Esophagus (tissue), 2 donors: ENCODE measurements around the gene ADM. TPM values are rescaled to one million over a fixed set of nuclear protein-coding genes. Genes with fewer than 3 reads are reported as not detected.

Experiments used
- H3K27ac ChIP-seq, 2 donors: one replicate each; pipeline ENCODE4 v1.5.1; 2013; ENCODE audit warnings: low read depth in 2 of 2, mild to moderate bottlenecking in 2 of 2, inconsistent platforms in 1 of 2, low read length in 1 of 2, moderate library complexity in 1 of 2
- H3K27me3 ChIP-seq, 2 donors: one replicate each; pipeline ENCODE4 v1.6.1; 2013; ENCODE audit warnings: low read length in 2 of 2, control low read depth in 1 of 2, mild to moderate bottlenecking in 1 of 2; ENCODE audit not compliant: insufficient read depth in 2 of 2, control insufficient read depth in 1 of 2
- H3K36me3 ChIP-seq, 2 donors: one replicate each; pipeline ENCODE4 v1.6.1; 2013; ENCODE audit warnings: low read length in 1 of 2; ENCODE audit not compliant: control insufficient read depth in 2 of 2, insufficient read depth in 2 of 2
- H3K4me1 ChIP-seq, 2 donors: one replicate each; pipeline ENCODE4 v1.6.1; 2013; ENCODE audit warnings: low read length in 1 of 2; ENCODE audit not compliant: control insufficient read depth in 2 of 2, insufficient read depth in 2 of 2
- H3K4me3 ChIP-seq, 2 donors: one replicate each; pipeline ENCODE4 v1.5.1; 2013; ENCODE audit warnings: low read length in 2 of 2, mild to moderate bottlenecking in 2 of 2, low read depth in 1 of 2, moderate library complexity in 1 of 2
- H3K9me3 ChIP-seq, 2 donors: one replicate each; pipeline ENCODE4 v1.6.1; 2013; ENCODE audit warnings: mild to moderate bottlenecking in 2 of 2, low read depth in 1 of 2, low read length in 1 of 2, moderate library complexity in 1 of 2; ENCODE audit not compliant: control insufficient read depth in 2 of 2, insufficient read depth in 1 of 2
- WGBS, 2 donors: extraction: QIAGEN DNeasy Blood & Tissue Kit; methylation state at CpG; one replicate each; pipeline ENCODE4 v1.1.7; 2013; 5-methylcytosine and 5-hydroxymethylcytosine counted together
- polyA plus RNA-seq, 2 donors: library from polyadenylated mRNA; stranded (reverse); fragments of 200-250 nt; gene quantifications; one replicate each; pipeline ENCODE4 v1.2.3, GENCODE V29; 2013
- donor health status: healthy with polysubstance abuse.
- donor health status: Bipolar disorder and iron deficiency.

Gene ADM
- polyA plus RNA-seq, 2 donors: 33.9 to 52.1 TPM

- no peaks in the 10 kb centered on the region for H3K27me3 ChIP-seq
- no peak overlapping the region for H3K4me3 ChIP-seq
- no peak overlapping the region for H3K27ac ChIP-seq
- no peaks in the 10 kb centered on the region for H3K4me1 ChIP-seq
- H3K9me3 ChIP-seq: no peaks in the 10 kb centered on the region
- H3K36me3 ChIP-seq: no peaks in the 10 kb centered on the region
- 96 to 97% methylated on average over 7 to 11 of the region's 11 CpGs for WGBS, 2 donors
Measured at GRCh38 chr11:10272132-10272531, 32.7 kb upstream of the ADM start.

GRCh38 chr11:10273738-10274137 lies 31.1 kb upstream of the ADM start:
- H3K4me3 ChIP-seq: no peak overlapping the region
- H3K4me1 ChIP-seq: no peaks in the 10 kb centered on the region
- H3K9me3 ChIP-seq: no peaks in the 10 kb centered on the region
- H3K36me3 ChIP-seq: no peaks in the 10 kb centered on the region
- no peak overlapping the region for H3K27ac ChIP-seq
- H3K27me3 ChIP-seq: no peaks in the 10 kb centered on the region

- Histone ChIP-seq H3K4me1 (no peaks in the 10 kb centered on the region), H3K4me3 (no peak overlapping the region), H3K27ac (no peak overlapping the region), H3K9me3 (no peaks in the 10 kb centered on the region), H3K36me3 (no peaks in the 10 kb centered on the region), H3K27me3 (no peaks in the 10 kb centered on the region)
- 69 to 72% methylated on average over 1 of the region's 1 CpG for WGBS, 2 donors
Measured at GRCh38 chr11:10274726-10275125, 30.1 kb upstream of the ADM start.

GRCh38 chr11:10275714-10276113 lies 29.2 kb upstream of the ADM start:
- no peaks in the 10 kb centered on the region for H3K27me3 ChIP-seq
- no peaks in the 10 kb centered on the region for H3K9me3 ChIP-seq

GRCh38 chr11:10282117-10282516 lies 22.8 kb upstream of the ADM start:
- Histone ChIP-seq H3K27me3 (no peaks in the 10 kb centered on the region), H3K36me3 (no peaks in the 10 kb centered on the region), H3K9me3 (no peaks in the 10 kb centered on the region), H3K4me3 (no peak overlapping the region), H3K4me1 (peaks cover 0 to 2% of the 10 kb centered on the region in 2 donors), H3K27ac (no peak overlapping the region)

More at GRCh38 chr11:10275714-10276113, 29.2 kb upstream of the ADM start:
- H3K36me3 ChIP-seq: no peaks in the 10 kb centered on the region
- H3K4me3 ChIP-seq: no peak overlapping the region
- no peaks in the 10 kb centered on the region for H3K4me1 ChIP-seq
- no peak overlapping the region for H3K27ac ChIP-seq

- Histone ChIP-seq H3K4me1 (peaks cover under 1 to 3% of the 10 kb centered on the region in 2 donors), H3K4me3 (no peak overlapping the region), H3K9me3 (no peaks in the 10 kb centered on the region), H3K27me3 (no peaks in the 10 kb centered on the region), H3K36me3 (peaks cover 0 to 2% of the 10 kb centered on the region in 2 donors), H3K27ac (no peak overlapping the region)
- 83% methylated on average over 1 of the region's 1 CpG for WGBS, 2 donors
Measured at GRCh38 chr11:10283991-10284390, 20.9 kb upstream of the ADM start.

DNA sequence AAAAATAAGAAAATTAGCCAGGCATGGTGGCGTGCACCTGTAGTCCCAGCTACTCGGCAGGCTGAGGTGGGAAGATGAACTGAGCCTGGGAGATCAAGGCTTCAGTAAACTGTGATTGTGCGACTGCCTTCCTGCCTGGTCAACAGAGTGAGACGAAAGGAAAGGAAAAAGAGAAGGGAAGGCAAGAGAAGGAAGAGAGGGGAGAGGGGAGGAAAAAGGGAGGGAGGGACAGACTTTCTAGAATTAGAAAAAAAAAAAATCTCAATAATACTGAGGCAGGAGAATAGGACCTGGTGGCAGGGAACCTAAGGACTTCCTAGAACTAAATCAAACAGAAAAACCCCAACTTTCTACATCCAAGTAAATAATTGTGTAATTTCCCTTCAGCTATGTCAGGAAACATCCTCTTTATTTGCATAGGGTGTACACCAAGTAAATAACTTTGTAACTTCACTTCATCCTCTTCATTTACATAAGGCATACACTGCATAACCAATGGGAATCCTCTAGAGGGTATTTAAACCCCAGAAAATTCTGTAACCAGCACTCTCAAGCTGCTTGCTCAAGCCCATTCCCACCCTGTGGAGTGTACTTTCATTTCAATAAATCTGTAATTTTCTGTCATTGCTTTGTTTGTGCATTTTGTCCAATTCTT lies 19.6 kb upstream of the ADM start:
- Histone ChIP-seq H3K4me1 (peaks cover 9% of the 10 kb centered on the region in 2 donors), H3K9me3 (no peaks in the 10 kb centered on the region), H3K36me3 (peaks cover 0 to 4% of the 10 kb centered on the region in 2 donors), H3K27me3 (no peaks in the 10 kb centered on the region), H3K27ac (no peak overlapping the region), H3K4me3 (no peak overlapping the region)
- WGBS, 2 donors: 89 to 98% methylated on average over 4 of the region's 4 CpGs

GRCh38 chr11:10287140-10287539 lies 17.7 kb upstream of the ADM start:
- Histone ChIP-seq H3K4me3 (no peak overlapping the region), H3K27me3 (no peaks in the 10 kb centered on the region), H3K36me3 (peaks cover 0 to 4% of the 10 kb centered on the region in 2 donors), H3K27ac (no peak overlapping the region), H3K9me3 (no peaks in the 10 kb centered on the region), H3K4me1 (peaks cover 9% of the 10 kb centered on the region in 2 donors)
- WGBS, 2 donors: 79 to 80% methylated on average over 3 of the region's 3 CpGs

DNA sequence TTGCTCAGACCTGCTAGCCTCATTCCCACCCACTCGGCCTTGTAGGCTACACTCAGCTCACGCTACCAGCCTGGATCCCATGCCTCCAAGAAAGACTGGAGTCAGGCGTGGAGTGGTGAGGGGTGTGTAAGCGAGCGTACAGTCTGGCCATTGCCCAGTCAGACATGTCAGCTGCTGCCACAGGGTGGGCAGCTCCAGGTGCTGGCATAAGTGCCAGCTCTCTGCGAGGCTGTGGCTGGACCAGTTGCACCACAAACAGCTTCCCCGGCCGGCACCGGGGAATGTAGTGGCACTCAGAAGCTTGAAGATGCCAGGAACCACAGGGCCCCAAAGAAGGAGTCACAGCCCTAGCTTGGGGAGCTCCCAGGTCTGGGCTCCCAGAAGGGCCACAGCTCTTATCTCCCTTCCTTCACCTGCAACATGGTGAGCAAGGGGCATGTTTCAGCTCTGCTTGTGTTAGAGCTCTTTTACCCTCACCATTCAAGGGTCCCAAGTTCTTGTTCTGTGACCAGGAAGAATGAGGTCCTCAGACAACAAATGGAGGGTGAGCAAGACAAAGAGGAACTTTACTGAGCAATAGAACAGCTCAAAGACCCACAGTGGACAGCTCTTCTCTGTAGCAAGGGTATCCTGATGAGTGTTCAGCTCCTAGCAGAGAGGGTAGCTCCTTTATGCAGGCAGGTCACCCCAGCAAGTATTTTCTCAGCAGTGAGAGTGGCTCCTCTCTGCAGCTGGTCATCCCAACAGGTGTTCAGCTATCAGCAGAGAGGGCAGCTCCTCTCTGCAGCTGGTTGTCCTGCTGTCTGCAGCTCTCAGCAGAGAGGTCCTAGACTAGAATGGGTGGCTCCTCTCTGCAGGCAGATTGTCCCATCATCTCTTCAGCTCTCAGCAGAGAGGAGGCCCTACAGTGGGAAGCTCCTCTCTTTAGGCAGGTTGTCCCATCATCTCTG lies 16.8 kb upstream of the ADM start:
- H3K27ac ChIP-seq: no peak overlapping the region
- H3K27me3 ChIP-seq: no peaks in the 10 kb centered on the region
- H3K36me3 ChIP-seq: peaks cover 0 to 4% of the 10 kb centered on the region in 2 donors
- H3K4me1 ChIP-seq: peaks cover 9% of the 10 kb centered on the region in 2 donors
- no peaks in the 10 kb centered on the region for H3K9me3 ChIP-seq
- 81 to 87% methylated on average over 9 of the region's 9 CpGs for WGBS, 2 donors
- no peak overlapping the region for H3K4me3 ChIP-seq
